Measurements from ENCODE around the gene MCTP2. TPM values are rescaled to one million over a fixed set of nuclear protein-coding genes. Genes with fewer than 3 reads are reported as not detected.

Gene MCTP2
- total RNA-seq, 1 experiment from 2014 or later, result 1.3 TPM

- no peak for TF ChIP-seq CTCF (conservative IDR thresholded peaks at IDR 0.05)
- Histone ChIP-seq H3K4ac (ENCODE audit: low read depth, low read length) (no peak overlapping the region), H3T11ph (ENCODE audit: low read length) (no peak overlapping the region), H3K23me2 (ENCODE audit: insufficient read length, low read depth, low read length, poor library complexity, severe bottlenecking) (no peaks in the 10 kb centered on the region), H4K5ac (ENCODE audit: insufficient read length, low read depth, low read length) (no peak overlapping the region), H3K4me2 (ENCODE audit: insufficient read depth, insufficient read length, low read length) (no peak overlapping the region), H3K23ac (ENCODE audit: insufficient read length, low read depth, low read length) (no peak overlapping the region), H3K9me3 (ENCODE audit: control insufficient read depth, low read depth, low read length) (no peaks in the 10 kb centered on the region), H3K79me2 (ENCODE audit: insufficient read depth, low read length) (no peaks in the 10 kb centered on the region), H4K20me1 (ENCODE audit: control insufficient read depth, insufficient read depth, insufficient read length) (no peaks in the 10 kb centered on the region), H2AFZ (ENCODE audit: low read length) (no peak overlapping the region), H3K79me1 (ENCODE audit: insufficient read depth, low read depth, low read length, poor library complexity, severe bottlenecking) (no peaks in the 10 kb centered on the region), H2BK12ac (ENCODE audit: insufficient read length, low read depth, low read length) (no peak overlapping the region), H3K4me1 (ENCODE audit: insufficient read depth, low read length) (no peaks in the 10 kb centered on the region), H2BK20ac (ENCODE audit: low read depth, low read length, poor library complexity, severe bottlenecking) (no peak overlapping the region), H3K56ac (ENCODE audit: insufficient read length, low read depth, low read length) (no peak overlapping the region), H2AK5ac (ENCODE audit: insufficient read length, low read length) (no peak overlapping the region), H4K91ac (ENCODE audit: insufficient read length, low read depth, low read length) (no peak overlapping the region), H2BK15ac (ENCODE audit: low read depth, low read length) (no peak overlapping the region), H3K18ac (ENCODE audit: insufficient read length, low read depth, low read length) (no peak overlapping the region), H3K14ac (ENCODE audit: insufficient read depth, low read length) (no peak overlapping the region), H3K27ac (ENCODE audit: insufficient read length, low read depth, low read length) (no peak overlapping the region), H4K8ac (replicated peaks; ENCODE audit: insufficient read length, low read depth, low read length) (no peak overlapping the region), H3K27me3 (ENCODE audit: insufficient read depth, low read length) (no peaks in the 10 kb centered on the region), H3K9ac (ENCODE audit: extremely low read depth, insufficient read length, low read length) (no peak overlapping the region), H2BK120ac (ENCODE audit: low read depth, low read length, poor library complexity, severe bottlenecking) (no peak overlapping the region), H2BK5ac (ENCODE audit: insufficient read length, low read length) (no peak overlapping the region)
- no peaks in the 10 kb centered on the region for H3K4me1 Mint-ChIP-seq
- no peaks in the 10 kb centered on the region for H3K9me3 Mint-ChIP-seq
- H3K27ac Mint-ChIP-seq, result no peak overlapping the region
- DNase-seq, result no peak
- no CpG with 5 or more reads among the region's 3 CpGs for WGBS (ENCODE audit: extremely low coverage, insufficient read length, low lambda C conversion rate)
- no peaks in the 10 kb centered on the region for H3K27me3 Mint-ChIP-seq (ENCODE audit: low read depth)
- H3K36me3 Mint-ChIP-seq (ENCODE audit: insufficient read depth in 1 of 3, low read depth in 3 of 3), result no peaks in the 10 kb centered on the region; a peak in 1 of 7 replicates
- H3K4me3 Mint-ChIP-seq, result no peak overlapping the region
Measured at GRCh38 chr15:94253742-94254141, 22.4 kb downstream of the MCTP2 start.

Data from H9 (cell line).